Measurements from ENCODE around the gene GAS7.

The GAS7 gene

GRCh38 chr17:9878786-9879525 is 319.4 kb downstream of the GAS7 start:
- TF ChIP-seq CTCF (IDR thresholded peaks at IDR 0.05): no peak

DNA sequence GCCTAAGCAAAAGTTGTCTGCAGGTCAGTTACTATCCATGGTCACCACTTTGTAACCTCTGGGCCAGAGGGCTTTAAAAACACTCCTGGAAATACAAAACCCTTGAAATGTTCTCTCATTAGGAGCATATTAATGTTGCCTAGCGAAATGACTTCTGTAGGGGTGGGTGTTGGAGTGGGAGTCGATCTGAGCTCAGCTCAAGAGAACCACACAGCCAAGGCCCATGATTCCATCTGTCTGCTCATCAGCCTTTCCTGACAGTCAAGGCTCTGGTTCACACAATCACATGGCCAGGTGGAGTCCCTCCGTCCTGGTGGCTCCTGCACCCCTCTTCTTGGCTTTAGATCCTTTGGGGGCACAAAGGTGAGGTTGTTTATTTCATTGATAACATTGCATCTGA is 320.1 kb downstream of the GAS7 start:
- TF ChIP-seq CTCF (IDR thresholded peaks at IDR 0.05): no peak

DNA sequence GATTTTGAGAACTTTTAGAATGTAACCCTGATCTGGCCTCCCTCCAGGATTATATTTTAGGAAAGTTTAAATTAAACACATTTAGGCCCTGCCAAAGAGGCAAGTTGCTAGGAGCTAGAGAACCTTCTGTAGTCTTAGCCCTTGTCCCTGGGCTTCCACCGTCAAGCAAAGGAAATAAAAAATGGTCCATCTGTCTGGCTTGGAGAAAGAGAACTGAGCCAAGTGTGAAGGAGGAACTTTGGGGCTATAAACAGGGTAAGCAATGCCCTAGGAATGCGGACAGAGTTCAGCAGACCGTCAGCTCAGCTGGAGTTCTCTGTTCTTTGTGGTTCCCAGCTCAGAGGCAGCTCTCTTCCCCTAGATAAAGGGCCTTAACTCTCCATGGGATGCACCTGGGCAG is 323.0 kb downstream of the GAS7 start:
- TF ChIP-seq CTCF (IDR thresholded peaks at IDR 0.05): no peak

- TF ChIP-seq CTCF (IDR thresholded peaks at IDR 0.05): no peak
Measured at GRCh38 chr17:9874722-9875121, 323.7 kb downstream of the GAS7 start.

- no peak for TF ChIP-seq CTCF (IDR thresholded peaks at IDR 0.05)
Measured at GRCh38 chr17:9872852-9873251, 325.6 kb downstream of the GAS7 start.

GRCh38 chr17:9868552-9868951 is 329.9 kb downstream of the GAS7 start:
- no peak for TF ChIP-seq CTCF (IDR thresholded peaks at IDR 0.05)

DNA sequence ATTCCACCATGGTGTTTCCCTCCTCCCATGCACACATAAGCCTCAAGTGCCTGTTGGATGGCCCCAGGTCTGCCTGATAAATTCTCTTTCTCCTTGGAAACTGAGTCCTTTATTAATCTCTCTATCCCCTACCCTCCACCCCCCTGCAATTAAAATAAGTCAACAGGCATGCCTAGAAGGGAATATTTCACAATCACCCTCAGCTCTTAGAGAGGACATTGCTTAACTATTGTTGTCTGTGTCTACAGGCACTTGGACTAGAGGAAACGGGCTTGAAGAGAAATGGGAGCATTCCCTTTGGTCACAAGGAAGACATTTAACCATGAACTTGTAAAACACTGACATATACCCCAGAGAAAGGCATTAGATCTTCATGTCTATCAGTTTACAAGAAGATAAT is 332.8 kb downstream of the GAS7 start:
- TF ChIP-seq CTCF (IDR thresholded peaks at IDR 0.05): no peak

DNA sequence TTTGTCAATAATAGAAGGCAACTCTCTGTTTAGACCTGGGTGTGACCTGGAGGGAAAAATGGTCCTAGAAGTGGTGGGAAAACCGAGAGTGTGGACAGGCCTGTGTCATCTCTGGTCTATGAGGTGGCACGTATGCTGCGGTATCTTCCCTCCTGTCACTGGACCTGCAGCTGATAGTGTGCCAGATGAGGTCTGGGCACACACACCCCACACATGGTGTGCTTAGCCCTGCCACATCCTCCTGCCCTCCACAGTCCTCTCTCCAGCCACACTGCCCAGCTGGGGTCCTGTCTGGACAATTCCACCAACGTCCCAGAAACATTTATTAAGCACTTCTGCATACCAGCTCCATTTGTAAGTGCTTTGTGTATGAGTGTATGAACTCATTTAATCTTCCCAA is 335.5 kb downstream of the GAS7 start:
- TF ChIP-seq CTCF (IDR thresholded peaks at IDR 0.05): no peak
